ENCODE data around the gene CELSR1. TPM values are rescaled to one million over a fixed set of nuclear protein-coding genes. Genes with fewer than 3 reads are reported as not detected.

Gene CELSR1
- total RNA-seq, 1 experiment from 2014 or later: 22.6 TPM

DNA sequence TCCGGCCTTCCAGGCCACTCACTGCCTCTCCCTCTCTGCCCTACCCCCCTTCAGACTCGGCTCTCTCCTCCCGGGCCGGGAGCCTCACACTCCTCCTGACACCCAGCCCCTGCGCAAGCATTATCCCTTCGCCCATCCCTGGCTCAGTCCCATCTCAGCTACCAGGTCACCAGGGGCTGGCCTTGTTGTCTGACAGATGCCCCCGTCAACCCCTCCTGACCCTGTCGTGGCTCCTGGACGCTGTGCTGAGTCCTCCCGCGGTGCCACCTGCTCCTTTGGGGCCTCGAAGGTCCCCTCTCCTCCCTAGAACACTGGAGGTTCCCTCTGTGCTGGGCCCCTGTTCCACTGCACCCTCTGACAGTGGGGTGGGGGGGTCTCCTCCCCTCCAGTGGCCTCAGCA lies 169.0 kb downstream of the CELSR1 start:
- peaks cover 12% of the 10 kb centered on the region in 2 experiments for H3K4me1 Mint-ChIP-seq
- H3K56ac ChIP-seq (ENCODE audit: insufficient read length, low read depth, low read length): no peak overlapping the region
- no peak overlapping the region for H3K4ac ChIP-seq (ENCODE audit: low read depth, low read length)
- H3K14ac ChIP-seq (ENCODE audit: insufficient read depth, low read length): no peak overlapping the region
- H3K9ac ChIP-seq (ENCODE audit: extremely low read depth, insufficient read length, low read length): no peak overlapping the region
- H2BK12ac ChIP-seq (ENCODE audit: insufficient read length, low read depth, low read length): no peak overlapping the region
- no peak overlapping the region for H3K23ac ChIP-seq (ENCODE audit: insufficient read length, low read depth, low read length)
- H4K5ac ChIP-seq (ENCODE audit: insufficient read length, low read depth, low read length): no peak overlapping the region
- H3K27ac ChIP-seq (ENCODE audit: insufficient read length, low read depth, low read length): no peak overlapping the region
- no peak overlapping the region for H3K4me2 ChIP-seq (ENCODE audit: insufficient read depth, insufficient read length, low read length)
- H3K79me2 ChIP-seq (ENCODE audit: insufficient read depth, low read length): no peaks in the 10 kb centered on the region
- no peaks in the 10 kb centered on the region for H3K27me3 ChIP-seq (ENCODE audit: insufficient read depth, low read length)
- no peak overlapping the region for H4K91ac ChIP-seq (ENCODE audit: insufficient read length, low read depth, low read length)
- no peak for DNase-seq
- WGBS (ENCODE audit: extremely low coverage, insufficient read length, low lambda C conversion rate): no CpG with 5 or more reads among the region's 12 CpGs
- peaks cover 0 to 8% (median 3%) of the 10 kb centered on the region in 3 experiments; a peak in 2 of 7 replicates for H3K36me3 Mint-ChIP-seq (ENCODE audit: insufficient read depth in 1 of 3, low read depth in 3 of 3)
- no peak overlapping the region for H2AFZ ChIP-seq (ENCODE audit: low read length)
- no peak overlapping the region for H2BK120ac ChIP-seq (ENCODE audit: low read depth, low read length, poor library complexity, severe bottlenecking)
- no peak overlapping the region for H3T11ph ChIP-seq (ENCODE audit: low read length)
- no peak overlapping the region for H2BK20ac ChIP-seq (ENCODE audit: low read depth, low read length, poor library complexity, severe bottlenecking)
- no peaks in the 10 kb centered on the region for H3K9me3 ChIP-seq (ENCODE audit: control insufficient read depth, low read depth, low read length)
- no peak overlapping the region for H2BK5ac ChIP-seq (ENCODE audit: insufficient read length, low read length)
- H3K18ac ChIP-seq (ENCODE audit: insufficient read length, low read depth, low read length): no peak overlapping the region
- H2AK5ac ChIP-seq (ENCODE audit: insufficient read length, low read length): no peak overlapping the region
- TF ChIP-seq, protein P1, sequence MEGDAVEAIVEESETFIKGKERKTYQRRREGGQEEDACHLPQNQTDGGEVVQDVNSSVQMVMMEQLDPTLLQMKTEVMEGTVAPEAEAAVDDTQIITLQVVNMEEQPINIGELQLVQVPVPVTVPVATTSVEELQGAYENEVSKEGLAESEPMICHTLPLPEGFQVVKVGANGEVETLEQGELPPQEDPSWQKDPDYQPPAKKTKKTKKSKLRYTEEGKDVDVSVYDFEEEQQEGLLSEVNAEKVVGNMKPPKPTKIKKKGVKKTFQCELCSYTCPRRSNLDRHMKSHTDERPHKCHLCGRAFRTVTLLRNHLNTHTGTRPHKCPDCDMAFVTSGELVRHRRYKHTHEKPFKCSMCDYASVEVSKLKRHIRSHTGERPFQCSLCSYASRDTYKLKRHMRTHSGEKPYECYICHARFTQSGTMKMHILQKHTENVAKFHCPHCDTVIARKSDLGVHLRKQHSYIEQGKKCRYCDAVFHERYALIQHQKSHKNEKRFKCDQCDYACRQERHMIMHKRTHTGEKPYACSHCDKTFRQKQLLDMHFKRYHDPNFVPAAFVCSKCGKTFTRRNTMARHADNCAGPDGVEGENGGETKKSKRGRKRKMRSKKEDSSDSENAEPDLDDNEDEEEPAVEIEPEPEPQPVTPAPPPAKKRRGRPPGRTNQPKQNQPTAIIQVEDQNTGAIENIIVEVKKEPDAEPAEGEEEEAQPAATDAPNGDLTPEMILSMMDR (conservative IDR thresholded peaks at IDR 0.05): no peak
- H3K79me1 ChIP-seq (ENCODE audit: insufficient read depth, low read depth, low read length, poor library complexity, severe bottlenecking): no peaks in the 10 kb centered on the region
- no peak overlapping the region for H4K8ac ChIP-seq (replicated peaks; ENCODE audit: insufficient read length, low read depth, low read length)
- no peak overlapping the region; a peak in 1 of 5 replicates for H3K4me3 Mint-ChIP-seq
- H3K4me1 ChIP-seq (ENCODE audit: insufficient read depth, low read length): no peaks in the 10 kb centered on the region
- H2BK15ac ChIP-seq (ENCODE audit: low read depth, low read length): no peak overlapping the region
- H4K20me1 ChIP-seq (ENCODE audit: control insufficient read depth, insufficient read depth, insufficient read length): no peaks in the 10 kb centered on the region
- H3K27me3 Mint-ChIP-seq (ENCODE audit: low read depth): no peaks in the 10 kb centered on the region
- H3K27ac Mint-ChIP-seq: no peak overlapping the region; a peak in 2 of 7 replicates
- H3K23me2 ChIP-seq (ENCODE audit: insufficient read length, low read depth, low read length, poor library complexity, severe bottlenecking): no peaks in the 10 kb centered on the region
- no peaks in the 10 kb centered on the region for H3K9me3 Mint-ChIP-seq

Data from H9 (cell line).